OCI-LY7 (cell line): Measurements from ENCODE around the gene ABR.

ENCODE experiments used
- CTCF ChIP-seq: fragments of 200-600 bp; sonication (generic); conservative IDR thresholded peaks from 2 replicates; pipeline ENCODE4 v1.5.1; 2014; ENCODE audit warnings: mild to moderate bottlenecking, antibody characterized with exemption, low read length, moderate library complexity, mixed read lengths
- EZH2phosphoT487 ChIP-seq: fragments of 200-600 bp; sonication (generic); IDR thresholded peaks from 2 replicates; pipeline ENCODE4 v1.6.1; 2018; ENCODE audit warnings: low read depth, borderline replicate concordance, mild to moderate bottlenecking, mixed run types, antibody characterized with exemption, low read length, moderate library complexity, mixed read lengths

DNA sequence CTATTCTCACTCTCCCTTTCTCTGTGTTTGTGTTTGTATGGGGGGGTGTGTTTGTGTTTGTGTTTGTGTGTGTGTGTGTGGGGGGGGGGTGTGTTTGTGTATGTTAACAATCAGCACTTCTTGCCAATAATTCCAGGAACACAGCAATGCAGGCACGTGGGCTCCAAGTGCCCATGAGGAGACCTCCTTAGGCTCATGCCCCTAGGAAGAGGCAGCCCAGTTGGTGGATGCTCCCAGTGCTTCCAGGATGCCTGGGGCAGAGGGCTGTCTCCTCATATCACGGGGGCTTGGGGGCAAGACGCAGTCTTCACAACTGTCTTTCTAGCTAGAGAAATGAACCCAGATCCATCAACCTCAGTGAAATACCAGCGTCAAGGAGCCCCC, 9.9 kb downstream of the ABR start:
- no peak for TF ChIP-seq CTCF
- no peak for TF ChIP-seq EZH2phosphoT487
